ENCODE measurements around the gene MCU.
A peak's percentile ranks its signal among the peaks of the same experiment; 100 is the strongest.

MCU gene

DNA sequence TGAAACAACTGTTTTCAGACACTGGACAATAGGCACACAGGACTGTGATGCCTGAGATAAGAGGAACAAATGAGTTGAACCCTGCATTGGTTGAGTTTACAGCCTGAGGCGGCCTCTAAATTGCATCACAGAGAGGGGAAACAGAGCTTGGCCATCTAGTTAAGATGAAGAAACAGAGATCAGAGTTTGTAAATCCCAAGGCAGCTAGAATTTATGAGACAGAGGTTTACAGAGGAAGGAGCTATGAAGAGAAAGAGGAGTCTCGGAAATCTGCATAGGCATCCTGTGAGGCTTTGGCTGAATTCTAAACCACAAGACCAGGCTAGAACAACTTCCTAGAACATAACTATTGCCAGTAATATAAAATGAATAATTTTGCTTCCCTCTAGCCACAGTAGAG is 160.6 kb downstream of the MCU start:
- peak; percentile 27 for DNase-seq

DNA sequence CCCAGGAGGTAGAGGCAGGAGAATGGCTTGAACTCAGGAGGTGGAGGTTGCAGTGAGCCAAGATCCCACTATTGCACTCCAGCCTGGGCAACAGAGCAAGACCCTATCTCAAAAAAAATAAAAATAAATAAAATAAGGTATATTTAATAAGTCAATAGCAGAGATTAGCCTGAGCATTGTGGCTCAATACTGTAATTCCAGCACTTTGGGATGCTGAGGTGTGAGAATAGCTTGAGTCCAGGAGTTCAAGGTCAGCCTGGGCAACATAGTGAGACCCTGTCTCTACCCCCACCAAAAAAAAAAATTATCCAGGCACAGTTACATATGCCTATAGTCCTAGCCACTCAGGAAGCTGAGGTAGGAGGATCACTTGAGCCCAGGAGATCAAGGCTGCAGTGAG is 163.2 kb downstream of the MCU start:
- DNase-seq, result no peak

DNA sequence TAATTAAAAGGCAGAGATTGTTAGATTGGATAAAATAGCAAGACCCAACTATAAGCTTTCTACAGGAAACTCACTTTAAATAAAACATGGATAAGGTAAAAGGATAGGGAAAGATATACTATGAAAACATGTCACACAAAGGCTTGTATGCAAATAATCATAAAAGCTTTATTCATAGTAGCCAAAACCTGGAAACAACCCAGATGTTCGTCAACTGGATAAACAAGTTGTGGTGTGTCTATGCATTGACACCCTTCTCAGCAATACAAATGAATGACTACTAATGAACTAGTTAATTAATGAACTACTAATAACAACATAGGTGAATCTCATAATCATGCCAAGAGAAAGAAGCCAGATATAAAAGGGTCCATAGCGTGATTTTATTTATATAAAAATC is 163.8 kb downstream of the MCU start:
- DNase-seq, result no peak

DNA sequence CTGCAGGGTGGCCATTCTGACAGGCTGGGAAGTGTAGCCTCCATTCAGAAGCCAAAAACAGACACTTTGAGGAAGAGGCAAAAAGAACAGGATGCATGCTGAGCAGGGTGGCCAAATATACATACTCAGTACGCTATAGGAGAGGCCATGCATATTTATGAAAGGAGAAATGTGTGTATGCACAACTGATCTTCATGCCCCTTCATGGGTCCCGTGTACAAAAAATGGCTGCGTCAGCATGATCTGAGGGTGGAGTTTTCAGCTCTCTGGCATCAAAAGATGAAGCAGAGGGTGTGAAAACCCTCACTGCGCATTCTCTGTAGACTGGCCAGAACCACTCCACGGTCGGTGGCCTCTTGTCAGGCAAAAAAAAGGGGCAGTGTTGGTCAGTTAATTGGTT is 166.1 kb downstream of the MCU start:
- DNase-seq, result no peak

DNA sequence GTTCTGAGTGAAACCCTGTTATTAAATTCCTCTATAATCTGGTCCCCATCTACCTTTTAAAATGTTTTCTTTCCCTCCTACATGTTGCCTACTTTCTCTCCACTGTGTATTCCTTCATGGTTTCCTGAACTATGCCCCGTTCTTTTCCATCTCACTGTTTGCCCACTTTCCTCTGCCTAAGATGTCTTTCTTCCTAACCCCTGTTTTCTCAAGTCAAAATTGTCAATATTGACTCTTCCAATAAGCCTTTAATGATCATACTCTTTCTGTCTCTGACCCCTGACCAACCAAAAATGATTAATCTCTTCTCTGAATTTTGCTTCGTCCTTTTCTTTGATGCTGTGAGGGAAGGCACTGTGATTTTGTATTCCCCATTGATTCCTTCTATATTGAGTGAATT is 171.0 kb downstream of the MCU start:
- DNase-seq, result no peak

DNA sequence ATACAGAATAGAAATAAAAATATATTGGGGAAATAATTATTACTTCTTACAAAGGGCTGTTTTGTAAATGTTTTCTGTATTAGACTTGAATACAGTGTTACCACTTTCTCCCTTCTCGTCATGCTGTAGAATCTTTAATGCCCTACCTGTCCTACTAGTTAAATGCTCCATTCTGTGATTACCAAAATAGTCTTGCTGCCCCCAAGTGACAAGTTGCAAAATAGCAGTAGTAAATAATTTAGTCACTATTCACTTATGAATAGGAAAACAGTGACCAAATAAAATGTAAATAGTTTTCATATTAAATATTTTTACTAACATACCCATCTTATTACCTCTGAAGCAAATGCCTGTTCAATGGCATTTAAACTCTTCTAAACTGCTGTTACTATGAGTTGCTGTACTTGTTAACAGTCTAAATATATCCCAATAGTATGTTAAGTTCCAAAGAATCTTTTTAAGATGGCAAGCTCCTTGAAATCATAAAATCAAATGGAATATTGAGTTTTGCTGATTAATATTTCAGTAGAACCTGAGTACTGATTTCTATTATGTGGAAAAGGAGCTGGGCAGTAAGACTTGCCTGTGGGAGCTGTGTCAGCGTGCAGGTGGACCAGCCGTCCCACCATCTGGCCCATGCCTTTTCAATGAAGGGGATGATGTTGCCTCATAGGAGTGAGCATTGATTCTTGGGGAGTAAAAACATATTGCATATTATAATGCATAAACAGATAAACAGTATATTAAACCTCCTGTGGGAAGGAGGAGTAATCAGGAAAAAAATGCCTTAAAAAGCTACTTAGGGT is 183.5 kb downstream of the MCU start:
- DNase-seq, result peak; percentile 67

DNA sequence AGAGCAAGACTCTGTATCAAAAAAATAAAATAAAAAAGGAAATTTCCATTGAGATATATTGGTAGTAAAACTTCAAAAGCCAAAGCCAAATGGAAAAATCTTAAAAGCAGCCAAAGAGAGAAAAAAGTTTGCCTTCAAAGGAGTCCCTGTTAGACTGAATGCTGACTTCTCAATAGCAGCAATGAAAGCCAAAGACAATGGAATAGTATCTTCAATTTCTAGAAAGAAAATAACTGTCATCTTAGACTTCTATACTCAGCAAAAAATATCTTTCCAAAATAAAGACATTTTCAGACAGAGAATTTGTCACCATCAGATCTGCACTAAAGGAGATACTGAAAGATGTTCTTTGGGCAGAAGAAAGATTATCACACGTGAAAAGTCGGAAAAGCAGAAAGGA is 187.3 kb downstream of the MCU start:
- DNase-seq, result no peak

DNA sequence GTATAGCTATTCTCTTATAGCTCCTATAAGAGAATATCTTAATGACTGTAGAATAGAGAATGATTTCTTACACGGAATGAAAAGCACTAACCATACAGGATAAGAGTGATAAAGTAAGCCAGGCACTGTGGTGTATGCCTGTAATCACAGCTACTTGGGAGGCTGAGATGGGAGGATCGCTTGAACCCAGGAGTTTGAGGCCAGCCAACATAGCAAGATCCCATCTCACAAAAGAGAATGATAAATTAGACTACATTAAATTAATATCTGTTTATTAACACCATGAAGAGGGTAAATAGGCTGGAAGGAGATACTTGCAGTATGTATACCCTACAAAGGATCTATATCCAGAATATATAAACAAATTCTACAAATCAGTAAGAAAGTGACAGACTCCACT is 189.3 kb downstream of the MCU start:
- no peak for DNase-seq

DNA sequence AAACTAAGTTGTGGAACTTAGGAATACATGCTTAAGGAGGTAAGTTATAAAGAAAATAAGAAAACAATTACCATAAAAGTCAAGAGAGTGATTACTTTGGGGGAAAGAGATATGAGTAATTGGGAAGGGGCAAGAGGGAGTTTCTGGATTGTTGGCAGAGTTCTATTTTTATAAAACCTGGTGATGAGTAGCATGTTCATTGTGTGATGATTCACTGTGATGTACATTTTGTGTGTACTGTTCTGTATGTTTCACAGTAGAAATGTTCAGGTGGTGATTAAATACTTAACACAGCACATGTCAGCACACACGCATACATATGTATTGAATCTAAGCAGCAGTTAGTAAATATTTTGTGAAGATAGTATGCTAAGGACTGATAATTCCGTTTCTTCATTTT is 191.9 kb downstream of the MCU start:
- DNase-seq, result no peak

DNA sequence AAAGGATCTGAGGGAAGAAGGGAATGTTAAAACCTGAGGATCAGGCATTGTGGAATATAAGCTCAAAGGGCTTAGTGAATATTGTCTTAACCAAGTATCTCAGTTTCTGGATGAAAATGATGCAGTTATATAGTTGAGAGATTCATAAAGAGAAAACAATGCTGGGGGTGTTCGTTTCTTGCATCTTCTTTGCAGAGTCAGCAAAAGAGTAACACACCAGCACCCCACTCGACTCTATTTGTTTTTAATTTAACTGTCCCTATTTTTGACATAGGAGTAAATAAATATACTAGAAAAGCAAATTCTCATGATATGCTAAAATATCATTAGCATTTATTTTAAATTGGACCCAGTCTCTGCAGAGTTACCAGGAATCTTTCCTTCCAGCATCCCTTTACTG is 194.0 kb downstream of the MCU start:
- DNase-seq, result no peak

DNA sequence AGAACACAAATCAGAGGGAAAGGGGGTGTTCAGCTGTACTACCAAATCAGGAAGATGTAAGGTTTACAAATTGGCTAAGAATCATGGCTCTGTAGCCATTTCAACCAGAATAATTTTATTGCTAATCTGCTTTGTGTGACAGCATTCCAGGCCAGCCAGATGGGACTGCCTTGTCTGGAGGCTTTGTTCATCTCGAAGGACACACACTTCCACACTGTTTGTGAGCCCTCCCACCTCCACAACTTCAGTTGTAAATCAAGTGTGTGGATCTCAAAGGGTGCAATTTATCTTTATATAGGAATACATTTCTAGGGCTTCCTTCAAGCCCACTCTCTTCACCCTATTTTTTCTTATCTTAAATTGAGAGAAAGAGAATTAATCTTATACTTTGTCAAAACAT is 194.7 kb downstream of the MCU start:
- no peak for DNase-seq

DNA sequence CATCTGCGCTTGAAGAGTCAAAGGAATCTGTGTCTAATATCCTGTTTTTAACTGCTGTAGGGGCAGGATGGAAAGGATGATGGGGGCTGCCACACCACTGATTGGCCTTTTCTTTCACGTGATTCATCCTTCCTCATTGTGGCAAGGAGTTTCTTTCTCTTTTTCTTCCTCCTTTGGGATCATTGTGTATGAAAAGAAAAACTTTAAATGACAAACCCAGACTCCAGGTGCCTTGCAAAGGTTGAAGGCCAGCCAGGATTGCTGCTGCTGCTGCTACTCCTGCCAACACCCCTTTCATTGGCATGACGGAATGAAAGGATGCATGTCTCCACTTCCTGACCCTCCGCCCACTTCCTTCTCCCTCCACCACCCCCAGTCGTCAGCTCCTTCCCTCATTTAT is 195.1 kb downstream of the MCU start:
- peak; percentile 29 for DNase-seq

DNA sequence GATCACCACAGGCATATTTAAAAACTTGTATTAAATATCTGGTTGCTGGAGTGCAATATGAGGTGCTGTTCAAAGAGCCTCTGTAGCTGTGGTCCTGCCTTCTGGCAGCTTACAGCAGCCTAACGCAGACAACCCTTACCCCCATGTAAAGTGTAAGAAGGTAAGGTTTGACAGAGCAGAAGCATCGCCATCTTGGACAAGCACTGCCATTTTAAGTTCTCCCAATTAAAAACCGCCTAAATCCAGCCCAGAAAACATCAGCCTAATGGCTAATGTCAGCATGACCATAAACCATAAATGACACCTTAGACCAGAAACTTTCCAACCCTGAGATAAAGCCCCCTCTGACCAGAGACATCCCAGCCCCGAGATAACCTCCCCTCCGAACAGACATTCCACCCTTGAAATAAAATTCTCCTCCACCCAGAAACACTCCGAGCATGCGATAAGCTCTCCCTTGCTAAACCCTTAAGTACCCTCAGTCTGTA is 196.3 kb downstream of the MCU start:
- no peak for DNase-seq

DNA sequence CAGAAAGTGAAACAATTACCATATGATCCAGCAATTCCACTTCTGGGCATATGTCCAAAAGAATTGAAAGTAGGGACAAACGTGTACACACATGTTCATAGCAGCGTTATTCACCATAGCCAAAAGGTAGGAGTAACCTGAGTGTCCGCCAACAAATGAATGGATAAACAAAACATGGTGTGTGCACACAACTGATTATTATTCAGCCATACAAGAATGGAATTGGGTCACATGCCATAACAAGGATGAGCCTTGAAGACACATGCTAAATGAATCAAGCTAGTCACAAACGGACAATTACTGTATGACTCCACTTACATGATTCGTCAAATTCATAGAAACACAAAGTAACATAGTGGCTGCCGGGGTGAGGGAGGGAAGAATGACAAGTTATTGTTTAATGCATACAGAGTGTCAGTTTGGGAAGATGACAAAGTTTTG is 197.5 kb downstream of the MCU start:
- no peak for DNase-seq

DNA sequence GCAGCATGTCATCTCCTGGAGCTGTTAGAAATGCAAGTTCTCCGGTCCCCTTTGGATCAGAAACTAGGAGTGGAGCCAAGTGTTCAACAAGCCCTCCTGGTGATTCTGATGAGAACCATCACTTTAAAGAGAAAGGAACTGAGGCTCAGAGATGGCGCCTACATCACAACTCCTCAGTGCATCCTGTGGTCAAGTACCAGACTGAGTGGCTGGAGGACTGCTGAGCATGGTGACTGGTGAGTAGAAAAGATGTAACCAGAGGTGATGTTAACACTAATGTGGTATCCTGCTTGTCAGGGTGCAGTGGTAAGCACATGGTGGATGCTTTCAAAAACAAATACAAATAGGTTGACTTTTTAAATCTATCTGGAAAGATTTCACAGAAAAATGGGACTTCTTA is 198.1 kb downstream of the MCU start:
- DNase-seq, result no peak

DNA sequence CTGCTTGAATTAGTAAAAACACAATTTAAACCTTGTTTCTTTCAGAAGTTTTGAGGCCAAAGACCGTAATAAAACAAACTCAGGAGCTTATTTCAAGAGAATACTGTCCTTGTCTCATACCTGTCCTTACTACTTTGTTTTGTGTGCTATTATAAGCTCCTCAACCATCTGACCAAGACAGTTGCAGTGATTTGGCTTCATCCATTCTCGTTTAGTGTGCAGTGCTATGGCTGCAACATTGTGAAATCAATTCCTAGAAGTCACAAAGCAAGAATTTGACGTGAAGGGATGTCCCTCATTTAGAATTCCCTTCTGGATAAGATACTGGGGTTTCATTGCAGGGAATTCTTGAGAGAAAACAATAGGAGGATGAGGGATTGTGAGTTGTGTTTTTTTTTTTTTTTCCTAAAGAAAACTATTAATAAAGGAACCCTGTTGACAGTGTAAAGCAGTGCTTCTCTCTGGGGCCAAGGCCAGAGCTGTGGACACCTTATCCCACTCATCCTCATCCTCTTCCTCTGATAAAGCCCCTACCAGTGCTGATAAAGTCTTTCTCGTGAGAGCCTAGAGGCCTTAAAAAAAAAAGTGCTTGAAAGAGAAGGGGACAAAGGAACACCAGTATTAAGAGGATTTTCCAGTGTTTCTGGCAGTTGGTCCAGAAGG is 201.3 kb downstream of the MCU start, which contains the start of gene OIT3:
Gene OIT3, plus strand, starts transcription at position 604 of the 663 bp plus-strand sequence. CDS start 60 bp downstream, outside the sequence.
- DNase-seq, result no peak

DNA sequence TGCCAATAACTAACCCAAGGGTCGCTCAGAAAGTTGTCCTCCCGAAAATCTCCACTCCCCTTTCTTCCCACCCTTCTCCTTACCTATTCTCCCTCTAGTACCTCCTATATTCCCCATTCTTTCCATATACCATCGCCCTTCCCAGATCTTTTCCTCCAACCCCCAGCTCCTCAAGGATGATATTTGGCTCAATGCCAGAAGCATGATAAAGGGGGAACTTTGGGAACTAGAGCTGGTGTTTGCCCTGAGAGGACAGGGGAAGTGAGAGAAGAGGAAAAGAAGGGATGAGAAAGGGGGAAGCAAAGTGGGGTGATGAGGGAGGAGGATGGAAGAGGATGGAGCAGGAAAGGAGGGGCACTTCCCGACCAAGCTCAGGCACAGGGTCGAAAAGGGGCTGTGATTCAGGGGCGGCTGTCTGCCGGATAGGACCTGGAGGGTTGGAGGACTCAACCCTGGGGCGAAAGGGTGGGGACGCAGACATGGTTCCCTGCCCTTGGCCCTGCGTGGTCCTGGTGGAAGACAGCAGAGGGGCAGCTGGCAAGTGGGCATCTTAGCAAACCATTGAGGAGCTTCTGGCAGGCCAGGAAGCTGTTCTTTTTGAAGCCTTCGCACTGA is 203.4 kb downstream of the MCU start:
- DNase-seq, result no peak

DNA sequence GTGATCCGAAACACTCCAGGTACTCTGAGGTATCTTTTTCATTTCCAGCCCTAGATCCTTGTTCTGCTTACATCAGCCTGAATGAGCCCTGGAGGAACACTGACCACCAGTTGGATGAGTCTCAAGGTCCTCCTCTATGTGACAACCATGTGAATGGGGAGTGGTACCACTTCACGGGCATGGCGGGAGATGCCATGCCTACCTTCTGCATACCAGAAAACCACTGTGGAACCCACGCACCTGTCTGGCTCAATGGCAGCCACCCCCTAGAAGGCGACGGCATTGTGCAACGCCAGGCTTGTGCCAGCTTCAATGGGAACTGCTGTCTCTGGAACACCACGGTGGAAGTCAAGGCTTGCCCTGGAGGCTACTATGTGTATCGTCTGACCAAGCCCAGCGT is 206.7 kb downstream of the MCU start:
- no peak for DNase-seq

DNA sequence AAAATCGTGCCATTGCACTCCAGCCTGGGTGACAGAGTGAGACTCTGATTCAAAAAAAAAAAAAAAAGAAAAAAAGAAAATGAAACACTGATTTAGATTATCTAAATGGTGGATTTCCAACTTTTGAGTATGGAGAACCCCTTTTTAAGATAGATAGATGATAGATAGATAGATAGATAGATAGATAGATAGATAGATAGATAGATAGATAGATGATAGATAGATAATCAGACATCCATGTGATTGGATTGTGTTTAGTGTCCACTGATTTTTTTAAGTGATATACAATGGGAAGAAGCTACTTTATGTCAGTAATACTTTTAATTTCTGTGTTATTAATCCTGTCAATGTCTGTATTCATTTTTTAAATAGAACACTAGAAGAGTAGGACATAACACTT is 207.6 kb downstream of the MCU start:
- DNase-seq, result no peak

DNA sequence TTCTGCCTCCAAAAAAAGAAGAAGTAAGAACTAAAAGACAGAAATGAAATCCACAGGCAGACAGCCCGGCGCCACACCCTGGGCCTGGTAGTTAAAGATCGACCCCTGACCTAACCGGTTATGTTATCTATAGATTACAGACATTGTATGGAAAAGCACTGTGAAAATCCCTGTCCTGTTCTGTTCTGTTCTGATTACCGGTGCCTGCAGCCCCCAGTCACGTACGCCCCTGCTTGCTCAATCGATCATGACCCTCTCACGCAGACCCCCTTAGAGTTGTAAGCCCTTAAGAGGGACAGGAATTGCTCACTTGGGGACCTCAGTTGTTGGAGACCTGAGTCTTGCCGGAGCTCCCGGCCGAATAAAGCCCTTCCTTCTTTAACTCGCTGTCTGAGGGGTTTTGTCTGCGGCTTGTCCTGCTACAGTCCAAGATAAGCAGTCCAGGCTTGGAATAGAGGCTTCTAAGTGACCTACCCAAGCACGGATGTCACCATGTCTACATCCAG is 212.1 kb downstream of the MCU start:
- peak; percentile 17 for DNase-seq

DNA sequence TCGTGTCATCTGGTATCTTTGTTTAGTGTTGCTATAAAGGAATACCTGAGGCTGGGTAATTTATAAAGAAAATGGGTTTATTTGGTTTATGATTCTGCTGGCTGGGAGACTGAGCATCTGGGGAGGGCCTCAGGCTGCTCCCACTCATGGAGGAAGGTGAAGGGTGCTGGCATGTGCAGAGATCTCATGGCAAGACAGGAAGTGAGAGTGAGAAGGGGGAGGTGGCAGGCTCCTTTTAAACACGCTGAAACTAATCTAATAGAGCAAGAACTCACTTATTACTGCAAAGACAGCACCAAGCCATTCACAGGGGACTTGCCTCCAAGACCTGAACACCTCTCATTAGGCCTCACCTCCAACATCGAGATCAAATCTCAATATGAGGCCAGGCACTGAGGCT is 212.9 kb downstream of the MCU start:
- no peak for DNase-seq

DNA sequence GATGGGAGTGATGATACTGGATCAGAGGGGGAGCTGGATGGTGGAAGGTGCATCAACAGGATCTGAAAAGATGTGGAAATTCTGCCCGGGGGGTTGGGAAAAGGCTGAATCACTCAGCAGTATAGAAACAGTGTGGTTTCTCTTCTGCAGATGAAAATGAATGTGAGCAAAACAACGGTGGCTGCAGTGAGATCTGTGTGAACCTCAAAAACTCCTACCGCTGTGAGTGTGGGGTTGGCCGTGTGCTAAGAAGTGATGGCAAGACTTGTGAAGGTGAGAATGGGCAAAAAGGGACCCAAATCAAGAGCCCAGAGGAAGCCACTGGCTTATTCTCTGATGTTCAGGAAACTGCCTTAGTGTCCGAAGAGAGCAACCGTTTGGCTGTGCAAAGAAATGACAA is 214.5 kb downstream of the MCU start:
- no peak for DNase-seq

DNA sequence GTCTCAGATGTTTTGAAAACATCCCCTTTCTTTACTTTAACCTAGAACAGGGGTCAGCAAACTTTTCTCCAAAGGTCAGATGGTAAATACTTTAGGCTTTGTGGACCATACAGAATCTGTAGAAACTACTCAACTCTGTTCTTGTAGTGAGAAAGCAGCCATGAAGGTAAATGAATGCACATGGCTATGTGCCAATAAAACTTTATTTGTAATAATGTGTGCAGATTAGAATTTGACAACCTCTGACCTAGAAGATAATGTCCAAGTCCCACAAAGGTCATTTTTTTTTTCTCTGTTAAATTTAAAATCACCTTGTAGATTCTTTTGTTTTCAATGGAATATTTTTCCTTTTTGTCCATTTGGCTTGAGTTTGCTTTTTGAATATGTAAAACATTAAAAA is 218.8 kb downstream of the MCU start:
- DNase-seq, result no peak

DNA sequence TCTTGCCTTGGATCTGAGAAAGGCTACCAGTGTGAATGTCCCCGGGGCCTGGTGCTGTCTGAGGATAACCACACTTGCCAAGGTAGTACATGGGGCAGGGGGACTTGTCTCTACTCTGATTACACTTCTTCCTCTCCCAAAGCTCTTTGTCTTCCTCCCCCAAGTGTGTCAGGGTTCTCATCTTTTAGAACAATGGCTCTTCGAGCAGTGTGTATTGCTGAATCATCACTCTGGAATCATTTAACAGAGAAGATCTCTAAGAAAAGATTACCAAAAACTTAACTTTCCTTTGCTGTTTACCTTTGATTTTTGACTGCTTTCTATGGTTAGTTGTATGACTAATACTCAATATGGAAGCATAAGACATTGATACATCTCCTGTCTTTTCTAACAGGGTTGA is 219.8 kb downstream of the MCU start:
- no peak for DNase-seq
